Ovary (tissue), 3 donors: ENCODE data around the gene ADCYAP1R1.

Experiments used
- EP300 ChIP-seq: sonication (generic); formaldehyde crosslinking; IDR thresholded peaks from one replicate; pipeline ENCODE4 v1.6.1; 2017; ENCODE audit warnings: antibody characterized with exemption
- TF ChIP-seq, protein P1 (sequence below), 3 donors: fragments of 450-650 bp in 2 of 3; fragments of 200-600 bp in 1 of 3; IDR thresholded peaks; one replicate each; pipeline versions ENCODE4 v1.5.1 to v1.8.0; 2016 to 2022; ENCODE audit warnings: antibody characterized with exemption in 3 of 3, mild to moderate bottlenecking in 1 of 3
- donor health status: DM: no; HTN: no; CAD: no.

DNA sequence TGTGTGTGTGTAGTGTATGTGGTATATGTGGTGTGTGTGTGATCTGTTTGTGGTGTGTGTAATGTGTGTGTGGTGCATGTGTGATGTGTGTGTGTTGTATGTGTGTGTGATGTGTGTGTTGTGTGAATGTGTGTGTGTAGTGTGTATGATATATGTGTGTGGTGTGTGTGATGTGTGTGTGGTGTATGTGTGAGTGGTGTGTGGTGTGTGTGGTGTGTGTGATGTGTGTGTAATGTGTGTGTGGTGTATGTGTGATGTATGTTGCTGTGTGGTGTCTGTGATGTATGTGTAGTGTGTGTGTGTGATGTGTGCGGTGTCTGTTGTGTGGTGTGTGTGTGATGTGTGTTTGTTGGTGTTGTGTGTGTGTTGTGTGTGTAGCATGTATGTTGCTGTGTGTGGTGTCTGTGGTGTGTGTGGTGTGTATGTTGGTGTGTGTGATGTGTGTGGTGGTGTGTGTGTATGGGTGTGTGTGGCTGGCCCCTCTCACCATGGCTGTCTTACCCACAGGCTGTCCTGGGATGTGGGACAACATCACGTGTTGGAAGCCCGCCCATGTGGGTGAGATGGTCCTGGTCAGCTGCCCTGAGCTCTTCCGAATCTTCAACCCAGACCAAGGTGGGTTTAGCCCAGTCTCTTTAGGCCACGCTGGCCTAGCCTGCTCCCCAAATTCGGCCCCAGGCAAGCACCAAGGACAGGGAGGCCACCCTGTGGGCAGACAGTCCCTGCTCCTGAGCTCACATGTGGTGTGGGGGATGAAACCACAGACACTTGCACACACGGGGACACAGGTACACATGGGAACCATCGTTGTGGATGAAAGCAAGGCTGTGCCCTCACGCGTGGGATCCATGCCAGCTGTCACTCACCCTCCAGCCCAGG lies 25.6 kb downstream of the ADCYAP1R1 start:
- TF ChIP-seq, protein P1, sequence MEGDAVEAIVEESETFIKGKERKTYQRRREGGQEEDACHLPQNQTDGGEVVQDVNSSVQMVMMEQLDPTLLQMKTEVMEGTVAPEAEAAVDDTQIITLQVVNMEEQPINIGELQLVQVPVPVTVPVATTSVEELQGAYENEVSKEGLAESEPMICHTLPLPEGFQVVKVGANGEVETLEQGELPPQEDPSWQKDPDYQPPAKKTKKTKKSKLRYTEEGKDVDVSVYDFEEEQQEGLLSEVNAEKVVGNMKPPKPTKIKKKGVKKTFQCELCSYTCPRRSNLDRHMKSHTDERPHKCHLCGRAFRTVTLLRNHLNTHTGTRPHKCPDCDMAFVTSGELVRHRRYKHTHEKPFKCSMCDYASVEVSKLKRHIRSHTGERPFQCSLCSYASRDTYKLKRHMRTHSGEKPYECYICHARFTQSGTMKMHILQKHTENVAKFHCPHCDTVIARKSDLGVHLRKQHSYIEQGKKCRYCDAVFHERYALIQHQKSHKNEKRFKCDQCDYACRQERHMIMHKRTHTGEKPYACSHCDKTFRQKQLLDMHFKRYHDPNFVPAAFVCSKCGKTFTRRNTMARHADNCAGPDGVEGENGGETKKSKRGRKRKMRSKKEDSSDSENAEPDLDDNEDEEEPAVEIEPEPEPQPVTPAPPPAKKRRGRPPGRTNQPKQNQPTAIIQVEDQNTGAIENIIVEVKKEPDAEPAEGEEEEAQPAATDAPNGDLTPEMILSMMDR (IDR thresholded peaks at IDR 0.05): no peak
- TF ChIP-seq EP300: no peak
